DMS114 treated with DMSO at 0.1 percent for 48 hours (cell line): ENCODE measurements around the gene SPATA19.
"Not testable (repeated sequence)": the region's sequence is repeated elsewhere in the genome, so short reads cannot be mapped to it uniquely, and the experiment has no call there.

Experiments used
- DNase-seq: peaks from one replicate; lab custom pipeline; 2025; ENCODE audit not compliant: unreplicated experiment; lab: John Stamatoyannopoulos, UW

Gene SPATA19, protein sequence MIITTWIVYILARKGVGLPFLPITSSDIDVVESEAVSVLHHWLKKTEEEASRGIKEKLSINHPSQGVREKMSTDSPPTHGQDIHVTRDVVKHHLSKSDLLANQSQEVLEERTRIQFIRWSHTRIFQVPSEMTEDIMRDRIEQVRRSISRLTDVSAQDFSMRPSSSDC

DNA sequence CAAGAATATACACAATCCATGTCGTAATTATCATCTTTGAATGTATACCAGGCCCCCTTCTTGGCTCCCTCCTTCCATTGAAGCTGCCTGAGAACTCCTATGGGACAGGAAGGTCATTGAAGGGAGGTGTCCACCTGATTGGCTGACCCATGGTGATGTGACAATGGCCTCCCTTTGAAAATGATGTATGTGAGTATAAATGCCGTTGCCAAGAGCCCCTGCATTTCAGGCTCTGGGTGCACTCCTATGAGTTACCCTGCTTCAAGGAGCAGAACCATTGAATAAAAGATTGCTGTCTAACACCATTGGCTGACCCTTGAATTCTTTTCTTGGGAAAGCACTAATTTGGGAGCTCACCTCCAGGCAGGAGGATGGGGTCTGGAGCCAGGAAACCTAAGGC is at the start of gene SPATA19:
TSS of gene SPATA19 (minus strand) at position 101 of the 400 bp plus-strand sequence. CDS start at position 34, 67 bp downstream.
- no peak for DNase-seq

DNA sequence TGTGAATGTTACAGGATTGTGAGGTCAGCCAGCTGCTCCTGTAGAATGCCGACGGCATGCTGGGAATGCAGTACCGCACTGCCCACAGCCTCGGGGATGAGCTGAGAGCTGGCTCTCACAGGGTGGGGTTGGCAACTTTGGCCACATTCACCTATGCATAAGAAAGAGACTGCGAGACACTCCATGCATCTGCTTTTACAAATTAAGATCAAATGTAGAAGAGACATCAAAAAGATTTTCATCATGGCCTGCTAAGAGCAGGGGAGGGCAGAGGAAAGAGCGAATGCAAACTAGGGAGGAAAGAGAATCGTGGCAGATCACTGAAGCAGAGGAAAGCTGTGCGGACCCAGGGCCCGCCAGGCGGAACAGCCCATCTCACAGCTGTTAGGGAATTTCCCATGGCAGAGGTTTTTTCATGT is 49.8 kb upstream of the SPATA19 start:
- no peak for DNase-seq

DNA sequence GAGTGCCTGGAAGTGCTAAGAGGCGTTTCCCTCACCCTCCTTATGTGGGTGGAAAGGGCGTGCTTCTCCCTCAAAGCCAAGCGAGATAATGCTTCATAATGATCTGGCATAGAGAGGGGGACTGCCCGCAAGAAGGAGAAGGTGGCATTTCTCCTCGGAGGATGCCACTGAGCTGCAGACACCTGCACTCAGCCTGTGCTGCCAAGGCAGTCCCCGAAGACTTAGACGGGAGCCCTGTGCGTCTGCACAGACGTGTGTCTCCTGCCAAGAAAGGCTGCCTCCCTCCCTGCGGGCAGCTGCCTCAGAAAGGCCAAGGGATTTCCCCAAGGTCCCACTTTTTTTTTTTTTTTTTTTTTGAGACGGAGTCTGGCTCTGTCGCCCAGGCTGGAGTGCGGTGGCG is 48.1 kb upstream of the SPATA19 start:
- DNase-seq, result no peak

DNA sequence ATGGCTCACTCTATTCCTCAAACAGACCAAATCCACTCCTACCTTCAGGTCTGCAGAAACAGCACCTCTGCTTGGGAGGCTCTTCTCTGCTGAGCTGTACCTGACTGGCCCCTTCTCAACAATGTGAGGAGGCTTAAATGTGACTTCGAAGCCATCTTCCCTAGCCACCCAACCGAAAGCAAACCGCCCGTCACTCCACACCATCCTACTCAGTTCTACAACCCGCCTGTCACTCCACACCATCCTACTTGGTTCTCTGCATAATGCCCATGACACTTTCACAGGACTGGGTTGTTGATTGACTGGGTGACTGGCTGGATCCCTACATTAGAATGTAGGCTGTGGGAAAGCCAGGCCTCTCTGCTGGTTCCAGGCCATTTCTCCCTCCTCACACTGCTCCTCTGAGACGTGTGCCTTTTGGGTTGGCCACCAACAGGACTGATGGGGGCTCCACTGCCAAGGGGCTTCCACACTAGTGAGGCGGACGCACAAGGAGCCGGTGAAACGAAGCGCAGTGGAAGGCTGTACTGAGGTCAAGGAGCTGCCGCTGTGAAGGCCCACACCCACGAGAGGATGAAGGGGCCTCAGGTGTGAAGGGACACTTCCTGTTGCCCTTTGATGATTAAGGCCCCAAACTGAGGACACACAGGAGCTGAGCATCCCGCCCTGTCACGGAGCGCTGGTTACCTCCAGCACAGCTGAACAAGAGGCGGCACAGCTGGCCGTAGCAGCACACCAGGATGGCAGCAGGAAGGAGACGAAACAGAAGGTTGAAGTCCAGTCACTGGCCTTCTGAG is 47.5 kb upstream of the SPATA19 start:
- DNase-seq, result no peak

DNA sequence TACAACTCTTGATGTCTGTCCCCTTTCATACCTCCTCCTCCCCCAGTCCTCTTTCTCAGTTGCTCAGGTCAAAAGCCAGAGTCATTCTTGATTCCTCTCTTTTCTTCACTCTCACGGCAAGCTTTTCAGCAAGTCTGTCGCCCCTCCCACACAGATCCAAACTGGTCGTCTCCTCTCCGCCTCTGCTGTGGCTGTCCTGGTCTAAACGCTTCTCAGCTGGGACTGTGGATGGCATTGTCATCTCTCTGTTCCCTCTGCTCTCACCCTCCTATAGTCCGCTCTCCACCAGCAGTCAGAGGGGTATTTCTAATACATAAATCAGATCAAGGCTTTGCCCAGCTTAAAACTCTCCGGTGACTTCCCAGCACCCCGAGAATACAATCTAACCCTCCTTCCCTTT is 46.8 kb upstream of the SPATA19 start:
- no peak for DNase-seq

DNA sequence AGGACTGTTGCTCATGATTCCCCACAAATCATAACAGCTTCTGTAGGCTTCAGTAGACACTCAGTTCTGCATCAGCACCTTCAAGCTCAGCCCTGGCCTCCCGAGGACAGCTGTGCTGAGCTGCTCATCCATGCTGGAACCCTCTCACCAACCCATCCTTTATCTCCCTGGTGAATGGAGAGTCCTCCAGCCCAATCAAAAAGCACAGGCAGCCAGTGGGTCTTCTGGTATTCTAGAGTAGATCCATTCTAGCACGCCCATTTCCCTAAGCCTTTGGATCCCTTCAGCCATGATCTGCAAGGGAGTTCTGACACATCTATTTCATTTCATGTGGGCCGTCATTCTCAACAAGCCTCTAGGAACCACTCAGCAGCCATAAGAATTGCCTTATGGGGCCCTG is 44.6 kb upstream of the SPATA19 start:
- DNase-seq, result no peak

DNA sequence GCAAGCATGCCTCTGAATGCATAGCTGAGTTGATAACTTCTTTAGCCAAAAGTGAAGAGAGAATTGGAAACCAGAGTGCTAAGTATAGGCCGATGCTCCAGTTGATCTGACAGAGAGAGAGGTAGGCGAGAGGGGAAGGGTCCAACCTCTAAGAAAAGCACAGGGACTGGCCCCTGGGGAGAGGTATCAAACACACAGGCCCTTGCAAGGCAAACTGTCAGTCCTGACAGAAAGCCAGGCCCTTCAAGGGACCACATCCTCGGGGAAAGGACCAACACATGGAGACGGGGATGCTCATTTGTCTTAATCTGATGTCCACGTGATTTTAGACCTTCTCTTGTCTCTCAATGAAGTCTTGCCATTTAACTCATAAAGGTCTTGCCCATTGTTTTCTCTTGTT is 43.9 kb upstream of the SPATA19 start:
- no peak for DNase-seq

DNA sequence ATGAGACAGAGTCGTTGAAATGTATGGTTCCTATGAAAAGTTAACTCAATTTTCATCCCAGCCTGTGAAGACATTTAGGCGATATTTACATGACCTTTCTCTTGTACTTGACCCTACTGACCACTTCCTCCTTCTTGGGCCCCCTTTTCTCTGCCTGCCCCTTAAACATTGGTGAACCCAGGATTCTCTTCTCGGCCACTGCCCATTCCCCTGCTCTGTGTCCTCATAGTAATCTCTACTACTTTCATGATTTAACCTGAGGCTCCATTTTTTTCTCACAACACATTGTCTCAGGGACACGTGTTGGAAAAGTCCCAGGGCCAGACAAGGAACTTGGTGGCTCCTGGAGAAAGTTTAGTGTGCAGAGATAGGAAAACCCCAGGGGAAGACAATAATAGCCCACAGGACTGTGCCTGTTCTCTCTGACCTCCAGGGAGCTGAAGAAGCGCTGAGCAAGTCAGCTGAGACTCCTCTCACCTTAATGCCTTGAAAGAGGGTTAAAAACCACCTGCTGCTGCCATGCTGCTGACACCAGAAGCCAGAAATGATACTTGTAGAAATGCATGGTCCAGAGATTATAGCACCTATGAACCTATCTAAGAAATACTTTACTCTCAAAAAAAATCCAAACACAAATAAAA is 42.5 kb upstream of the SPATA19 start:
- DNase-seq, result no peak

DNA sequence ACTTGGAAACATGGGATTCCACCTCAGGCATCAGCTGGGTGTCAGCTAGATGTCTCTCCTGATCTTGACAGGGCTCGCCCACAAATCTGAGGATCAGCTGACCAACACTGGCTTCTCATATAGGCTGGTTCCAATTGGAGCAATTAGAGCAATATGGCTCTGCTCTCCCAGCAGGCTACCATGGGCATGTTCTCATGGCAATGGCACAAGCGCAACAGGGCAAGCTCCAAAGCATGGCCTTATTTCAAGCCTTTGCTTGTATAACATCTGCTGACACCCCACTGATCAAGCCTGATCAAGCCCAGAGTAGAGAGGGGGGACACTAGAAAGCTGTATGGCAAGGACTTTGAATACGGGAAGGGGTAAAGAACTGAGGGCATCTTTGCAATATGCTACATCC is 40.7 kb upstream of the SPATA19 start:
- no peak for DNase-seq

DNA sequence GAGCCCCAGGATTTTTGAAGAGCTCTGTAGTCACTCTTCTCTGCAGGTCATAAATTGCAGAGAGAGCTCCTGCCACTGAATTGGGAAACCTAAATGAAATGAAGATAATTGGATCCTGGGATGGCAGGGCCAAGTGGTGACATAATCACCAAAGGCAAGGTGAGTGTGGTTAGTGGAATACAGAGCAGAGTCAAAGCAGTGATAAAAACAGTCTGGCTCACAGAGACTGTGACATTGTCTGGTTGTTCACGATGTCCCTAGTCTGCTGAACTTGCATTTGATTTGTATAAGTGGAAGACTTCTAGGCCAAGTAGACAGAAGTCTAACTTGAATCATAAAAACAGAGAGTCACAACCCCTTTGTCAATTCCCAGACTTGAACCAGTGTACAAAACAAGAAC is 26.8 kb upstream of the SPATA19 start:
- no peak for DNase-seq

DNA sequence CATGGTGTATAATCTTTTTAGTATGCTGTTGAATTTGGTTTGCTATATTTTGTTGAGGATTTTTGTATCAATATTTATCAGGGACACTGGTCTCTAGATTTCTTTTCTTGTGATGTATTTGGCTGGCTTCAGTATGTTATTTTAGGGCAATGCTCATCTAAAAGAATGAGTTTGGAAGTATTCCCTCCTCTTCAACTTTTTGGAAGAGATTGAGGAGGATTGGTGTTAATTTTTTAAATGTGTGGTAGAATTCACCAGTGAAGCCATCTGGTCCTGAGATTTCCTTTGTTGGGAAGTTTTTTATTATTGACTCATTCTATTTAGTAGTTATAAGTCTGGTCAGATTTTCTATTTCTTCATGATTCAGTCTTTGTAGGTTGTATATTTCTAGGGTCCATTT is 22.1 kb upstream of the SPATA19 start:
- no peak for DNase-seq

DNA sequence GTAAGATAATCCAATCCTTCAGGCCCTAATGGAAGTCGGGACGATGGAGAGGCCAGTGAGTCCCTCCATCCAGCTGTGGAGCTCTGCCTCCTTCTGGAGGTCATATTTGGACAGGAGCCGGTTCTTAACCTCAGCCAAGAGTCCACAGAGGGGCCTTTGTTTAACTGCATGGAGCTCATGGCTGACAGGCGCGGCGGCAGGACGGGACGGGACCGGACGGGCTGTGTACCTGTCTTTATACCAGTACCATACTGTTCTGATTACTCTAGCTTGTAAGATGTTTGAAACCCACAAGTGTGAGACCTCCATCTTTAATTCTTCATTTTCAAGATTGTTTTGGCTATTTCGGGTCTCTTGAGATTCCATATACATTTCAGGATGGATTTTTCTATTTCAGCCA is 20.2 kb upstream of the SPATA19 start:
- DNase-seq, result no peak

DNA sequence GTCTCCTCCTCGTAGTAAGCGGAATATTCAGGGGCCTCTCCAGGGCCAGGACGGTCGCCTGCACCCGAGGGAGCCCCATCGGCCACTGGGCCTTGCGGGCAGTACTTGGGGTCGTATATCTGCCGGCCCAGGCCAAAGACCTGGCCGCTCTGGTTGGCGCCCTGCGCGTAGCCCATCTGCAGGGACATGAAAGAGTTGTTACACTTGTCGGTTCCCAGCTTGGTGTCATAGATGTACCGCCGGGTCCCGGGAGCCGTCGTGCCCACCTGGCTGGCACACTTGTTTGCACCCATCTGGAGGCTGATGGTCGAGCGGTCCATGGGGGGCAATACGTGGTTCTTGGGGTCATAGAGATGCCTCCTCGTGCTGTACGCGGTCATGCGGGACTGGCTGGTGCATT is 19.4 kb upstream of the SPATA19 start:
- no peak for DNase-seq

DNA sequence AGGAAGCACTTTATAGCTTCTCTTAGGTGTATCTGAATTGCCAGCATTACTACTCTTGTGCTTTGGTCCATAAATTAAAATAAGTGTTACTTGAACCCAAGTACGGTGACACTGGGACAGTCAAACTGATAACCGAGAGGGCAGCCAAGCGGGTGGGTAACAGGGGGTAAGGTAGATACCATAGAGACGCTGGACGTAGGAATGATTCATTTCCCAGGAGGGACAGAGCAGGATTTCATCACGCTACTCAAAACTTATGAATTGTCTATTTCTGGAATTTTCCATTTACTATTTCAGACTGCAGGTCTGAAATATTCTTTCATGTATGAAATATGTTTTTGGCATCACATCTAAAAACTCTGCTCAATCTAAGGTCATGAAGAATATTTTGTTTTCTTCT is 14.8 kb upstream of the SPATA19 start:
- DNase-seq, result no peak

DNA sequence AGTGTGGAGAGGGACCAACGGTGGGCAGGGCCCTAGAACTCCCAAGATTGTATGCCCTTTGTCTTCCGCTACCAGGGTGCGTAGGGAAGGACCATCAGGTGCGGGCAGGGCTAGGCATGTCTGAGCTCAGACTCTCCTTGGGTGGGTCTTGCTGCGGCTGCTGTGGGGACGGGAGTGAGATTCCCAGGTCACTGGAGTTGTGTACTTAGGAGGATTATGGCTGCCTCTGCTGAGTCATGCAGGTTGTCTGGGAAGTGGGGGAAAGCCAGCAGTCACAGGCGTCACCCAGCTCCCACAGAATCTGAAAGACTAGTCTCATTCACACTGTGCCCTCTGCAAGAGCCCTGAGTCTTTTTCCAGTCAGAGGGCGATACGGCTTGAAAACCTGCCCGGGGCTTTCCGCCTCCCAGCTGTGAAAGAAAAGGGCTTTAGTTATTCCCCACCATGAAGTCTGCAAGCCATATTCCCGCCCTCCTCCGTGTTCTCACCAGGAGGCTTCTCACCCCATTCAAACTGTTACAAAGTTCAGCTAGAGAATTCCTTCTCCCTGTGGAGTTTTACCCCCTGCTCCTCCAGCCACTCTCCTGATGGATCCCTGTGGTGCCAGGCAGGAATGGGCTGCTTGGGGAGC is 9.1 kb upstream of the SPATA19 start:
- not testable (repeated sequence) for DNase-seq

DNA sequence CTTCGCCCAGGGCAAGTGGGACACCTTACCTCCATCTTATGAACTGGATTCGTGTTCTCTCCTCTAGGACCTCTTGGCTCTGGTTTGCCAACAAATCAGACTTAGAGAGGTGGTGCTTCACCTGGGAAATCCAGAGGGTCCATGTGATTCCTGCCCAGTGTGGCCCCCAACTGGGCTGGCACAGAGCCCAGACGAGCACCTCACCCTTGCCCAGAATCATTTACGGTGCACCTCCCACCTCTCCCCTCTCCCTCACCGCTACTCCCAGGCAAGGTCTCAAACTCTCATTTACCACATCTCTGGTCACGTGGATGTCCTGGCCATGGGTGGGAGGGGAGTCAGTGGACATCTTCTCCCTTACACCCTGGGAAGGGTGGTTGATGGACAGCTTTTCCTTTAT is 1.1 kb downstream of the SPATA19 start:
- DNase-seq, result no peak

DNA sequence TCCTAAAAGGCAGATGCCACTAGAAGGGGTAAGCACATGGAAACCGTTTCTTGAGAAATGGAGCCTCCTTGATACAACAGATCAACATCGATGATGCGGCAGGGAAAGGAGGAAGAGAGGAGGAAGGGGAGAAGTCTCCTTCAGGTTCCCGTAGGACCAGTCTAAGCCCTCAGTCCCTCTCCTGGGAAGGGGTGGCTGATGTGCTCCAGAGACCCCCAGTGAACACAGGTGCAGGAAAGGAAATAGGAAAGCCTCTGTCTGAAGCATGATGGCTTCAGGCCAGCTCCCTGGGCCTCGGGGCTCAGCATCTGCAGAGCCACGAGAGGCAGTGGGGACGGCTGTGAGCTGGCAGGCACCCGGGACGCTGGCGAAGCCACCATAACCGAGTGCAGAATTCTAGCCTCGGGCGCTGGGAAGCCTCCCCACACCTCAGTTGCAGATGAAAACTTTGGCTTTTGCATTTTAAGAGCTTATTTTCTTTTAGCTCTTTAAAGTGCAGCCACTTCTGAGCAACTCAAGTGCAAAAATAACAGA is 1.8 kb downstream of the SPATA19 start:
- no peak for DNase-seq

DNA sequence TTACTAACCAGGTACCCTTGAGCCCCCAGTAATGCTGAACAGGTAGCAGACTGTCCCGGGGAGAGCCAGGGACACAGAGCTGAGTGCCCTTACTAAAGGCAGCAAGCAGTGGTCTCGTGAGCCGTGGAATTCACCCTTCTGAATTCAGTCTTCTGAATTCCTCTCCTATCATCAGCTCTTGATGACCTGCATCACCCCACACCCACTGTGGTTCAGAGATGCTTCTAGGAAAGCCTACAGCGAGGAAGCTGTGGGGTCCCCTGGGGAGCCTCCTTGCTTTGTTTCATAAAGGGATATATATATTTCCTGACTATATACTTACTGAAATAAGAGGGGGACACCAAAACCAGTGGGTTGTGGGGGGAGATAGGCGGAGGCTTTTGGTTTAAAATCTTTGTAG is 2.6 kb downstream of the SPATA19 start:
- DNase-seq, result no peak

DNA sequence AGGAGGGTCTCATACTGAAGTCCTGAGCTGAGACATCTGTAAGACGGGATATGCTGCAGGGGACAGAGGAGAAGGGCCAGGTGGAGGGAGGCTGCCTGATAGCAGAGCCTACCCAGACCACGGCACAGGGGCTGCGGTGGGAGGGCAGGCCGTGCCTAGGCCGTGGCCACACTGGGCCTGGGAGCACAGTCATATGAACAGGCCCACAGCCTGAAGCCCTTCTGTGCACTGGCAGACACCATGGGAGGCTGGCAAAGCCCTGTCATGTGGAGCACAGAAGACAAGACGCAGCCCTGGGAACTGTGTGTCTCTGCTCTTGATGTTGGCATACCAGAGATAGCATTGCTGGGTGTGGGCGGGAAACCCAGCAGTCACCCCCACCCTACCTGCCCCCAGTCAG is 3.3 kb downstream of the SPATA19 start:
- no peak for DNase-seq

DNA sequence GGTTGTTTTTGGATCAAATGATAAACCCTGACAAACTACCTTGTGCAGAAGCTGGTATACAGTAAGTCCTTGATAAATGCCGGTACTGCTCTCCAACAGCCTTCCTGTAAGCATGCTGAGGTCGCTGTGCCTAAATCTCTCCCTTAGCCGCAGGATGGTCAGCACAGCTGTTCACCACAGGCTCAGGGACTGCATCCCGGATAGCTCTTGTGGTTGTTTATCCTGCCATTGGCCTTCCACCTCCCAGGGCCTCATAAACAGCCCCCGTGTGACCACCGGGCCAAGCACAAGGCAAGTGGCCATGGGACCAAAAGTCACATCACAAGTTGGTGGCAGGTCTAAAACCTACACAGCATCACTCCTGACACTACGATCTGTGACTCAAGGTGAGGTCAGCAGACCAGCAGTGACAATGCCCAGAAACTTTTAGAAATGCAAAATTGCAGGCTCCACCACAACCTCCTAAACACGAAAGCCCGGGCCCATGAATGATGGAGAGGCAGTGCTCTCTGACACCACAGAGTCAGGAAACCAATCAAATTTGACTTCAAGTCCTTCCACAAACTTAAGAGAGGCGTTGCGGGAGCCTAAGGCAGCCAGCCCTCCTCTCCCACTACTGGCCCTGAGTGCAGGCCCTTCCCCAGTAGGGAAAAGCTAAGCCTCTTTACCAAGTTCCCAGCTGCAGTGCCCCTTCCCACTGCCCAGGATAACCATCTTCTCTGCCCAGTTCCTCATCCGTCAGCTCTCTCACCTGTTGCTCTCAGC is 3.9 kb downstream of the SPATA19 start:
- no peak for DNase-seq

DNA sequence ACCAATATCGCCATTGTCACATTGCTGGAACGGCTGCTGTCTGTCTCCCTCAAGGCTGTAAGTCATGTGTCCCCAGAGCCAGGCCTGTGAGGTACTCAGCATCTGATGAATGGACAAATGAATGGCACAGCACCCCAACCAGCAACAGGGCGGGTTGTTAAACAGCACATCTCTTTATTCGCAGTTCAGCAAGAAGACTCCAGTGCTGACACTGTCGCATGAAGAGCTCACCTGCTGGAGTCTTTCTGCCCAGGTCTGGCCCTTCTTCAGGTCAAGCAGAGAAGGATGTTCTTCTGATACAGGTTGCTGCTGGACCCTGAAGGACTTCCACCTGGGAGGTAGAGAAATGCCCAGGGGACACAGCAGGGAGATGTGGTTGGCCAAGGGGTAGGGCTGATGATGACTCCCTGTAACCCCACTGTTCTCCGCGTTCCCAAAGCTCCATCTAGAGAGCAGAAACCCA is 4.8 kb downstream of the SPATA19 start:
- DNase-seq, result no peak
